Stimulated activated CD4-positive, alpha-beta T cell treated with anti-CD3 and anti-CD28 coated beads, TNF-alpha, amount 100 ng/mL, for 48 hours (primary cell): Measurements from ENCODE around the gene UNC13D.
"Not testable (repeated sequence)": the region's sequence is repeated elsewhere in the genome, so short reads cannot be mapped to it uniquely, and the experiment has no call there.

ENCODE experiments used
- DNase-seq, 3 donors: peaks; one replicate each; pipeline ENCODE4 v3.0.0-alpha.2; 2020; ENCODE audit warnings: low read depth in 3 of 3

Gene UNC13D

GRCh38 chr17:75843577-75844529 is at the start of gene UNC13D:
TSS of gene UNC13D (minus strand) at chr17:75844404. CDS start at chr17:75844337, 67 bp downstream.
- peak in 1 of 3 donors; percentile 49 for DNase-seq

DNA sequence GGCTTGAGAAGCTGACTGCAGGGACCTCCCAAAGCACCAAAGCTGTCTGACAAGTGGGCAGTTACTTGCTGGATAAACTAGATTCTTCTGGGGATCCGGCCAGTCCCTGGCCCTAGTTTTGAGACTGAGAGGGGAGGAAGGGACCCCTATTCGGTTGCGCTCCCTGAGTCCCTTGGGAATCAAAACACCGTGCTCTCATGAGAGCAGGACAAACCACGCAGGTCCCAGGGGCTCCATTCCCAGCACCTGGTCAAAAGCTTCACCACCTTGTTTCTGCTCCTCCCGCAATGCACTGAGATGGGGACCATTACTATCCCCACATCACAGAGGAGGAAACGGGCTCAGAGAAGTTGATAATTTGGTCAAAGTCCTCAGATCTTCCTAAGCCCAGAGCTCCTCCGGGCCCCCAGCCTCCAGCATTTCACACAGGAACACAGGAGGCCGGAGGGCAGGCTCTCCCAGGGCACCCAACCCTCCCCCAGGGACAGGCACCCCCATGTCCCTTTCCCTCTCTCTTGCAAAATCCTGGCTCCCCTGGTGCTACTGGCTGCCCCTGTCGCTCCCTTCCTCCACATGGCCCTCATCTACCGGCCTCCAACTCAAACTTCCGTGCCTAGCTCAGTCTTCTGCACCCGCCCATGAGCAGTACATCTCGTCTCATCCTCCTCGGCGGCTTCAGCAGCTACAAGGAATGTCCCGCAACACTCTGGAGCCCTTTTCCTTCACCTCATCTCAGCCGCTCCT is 49.3 kb upstream of the UNC13D start:
- DNase-seq, result no peak

- DNase-seq, result no peak
These were observed 48.5 kb upstream of the UNC13D start for GRCh38 chr17:75892556-75893224.

DNA sequence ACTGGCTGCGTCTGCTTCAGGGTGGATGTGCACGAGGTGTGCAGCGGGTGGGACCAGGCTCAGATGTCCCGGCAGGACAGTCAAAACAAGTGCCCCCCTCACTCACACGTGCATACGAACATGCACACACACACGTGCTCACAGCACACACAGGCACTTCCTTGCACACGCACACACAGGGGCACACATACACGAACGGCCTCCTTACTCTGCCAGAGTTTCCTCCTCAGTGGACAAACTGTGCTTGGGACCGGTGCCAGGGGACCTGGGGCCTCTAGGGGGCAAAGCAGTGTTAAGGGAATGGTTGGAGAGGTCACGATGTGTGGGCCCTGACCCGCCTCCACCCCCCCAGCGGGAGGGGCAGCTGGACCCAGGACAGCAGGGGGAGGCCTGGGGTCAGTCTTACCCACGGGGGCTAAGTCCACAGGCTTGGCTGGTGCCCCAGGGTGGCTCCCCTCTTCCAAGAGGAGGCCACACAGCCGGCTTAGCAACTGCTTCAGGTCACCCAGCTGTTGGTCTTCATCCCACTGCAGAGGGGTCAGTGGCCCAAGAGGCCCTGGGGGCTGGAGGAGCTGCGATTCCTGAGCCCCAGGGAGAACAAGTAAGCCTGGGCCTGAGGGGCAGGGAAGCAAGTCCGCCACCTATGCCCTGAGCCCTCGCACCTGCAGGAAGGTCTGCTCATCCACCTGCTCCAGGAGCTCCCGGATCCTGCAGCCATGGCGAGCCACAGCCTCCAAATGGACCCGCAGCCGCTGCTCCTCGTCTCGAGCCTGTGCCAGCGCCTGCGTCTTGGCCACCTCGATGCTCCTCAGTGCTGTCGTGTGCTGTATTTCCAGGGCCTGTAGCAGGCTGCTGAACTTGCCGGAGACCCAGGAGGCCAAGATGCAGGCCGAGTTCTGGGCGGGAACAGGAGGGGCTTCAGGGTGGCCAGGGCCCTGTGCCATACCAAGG is 47.7 kb upstream of the UNC13D start:
- DNase-seq, result no peak

DNA sequence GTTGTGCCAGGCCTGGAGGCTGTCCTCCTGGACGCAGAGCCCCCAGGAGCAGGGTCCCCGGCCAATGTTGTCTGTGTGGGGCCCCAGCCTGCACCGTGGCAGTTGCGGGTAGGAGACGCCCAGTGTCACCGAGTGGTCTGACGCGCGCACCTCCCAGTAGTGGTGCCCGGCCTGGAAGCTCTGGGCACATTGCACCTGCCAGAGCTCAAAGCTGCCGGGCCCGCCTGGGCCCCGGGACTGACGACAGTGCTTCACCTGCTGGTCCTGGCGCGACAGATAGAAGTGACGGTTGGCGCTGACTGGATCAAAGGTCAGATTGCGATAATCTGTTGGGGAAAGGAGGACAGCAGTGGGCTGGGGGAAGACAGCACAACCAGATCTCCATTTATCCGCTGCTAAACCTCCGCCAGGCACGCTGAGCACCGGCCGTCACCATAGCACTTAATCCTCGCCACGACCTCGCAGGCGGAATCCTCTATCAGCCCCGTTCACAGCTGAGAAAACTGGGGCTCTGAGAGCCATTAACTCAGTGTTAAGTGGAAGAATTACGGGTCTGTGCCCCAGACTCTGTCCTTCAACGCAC is 46.9 kb upstream of the UNC13D start:
- no peak for DNase-seq

GRCh38 chr17:75889454-75889853 is 45.2 kb upstream of the UNC13D start:
- no peak for DNase-seq

DNA sequence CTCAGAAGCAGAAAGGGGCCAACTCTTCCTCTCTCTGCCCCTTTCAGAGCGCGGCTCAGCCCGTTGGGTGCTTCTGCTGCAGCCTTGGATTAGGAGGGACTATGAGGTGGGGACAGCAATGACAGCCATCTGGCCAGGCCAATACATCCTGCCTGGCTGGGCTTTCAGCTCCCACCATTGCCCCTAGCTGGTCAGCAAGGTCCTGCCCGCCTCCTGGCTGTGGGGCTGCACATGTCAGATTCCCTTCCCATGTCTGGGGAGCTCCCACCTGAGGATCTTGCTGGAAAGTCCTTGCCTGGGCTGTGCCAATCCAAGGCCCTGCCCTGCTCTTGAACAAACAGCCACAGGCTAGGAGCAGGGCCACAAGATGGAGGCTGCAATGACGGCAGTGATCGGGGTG is 44.3 kb upstream of the UNC13D start:
- no peak for DNase-seq

DNA sequence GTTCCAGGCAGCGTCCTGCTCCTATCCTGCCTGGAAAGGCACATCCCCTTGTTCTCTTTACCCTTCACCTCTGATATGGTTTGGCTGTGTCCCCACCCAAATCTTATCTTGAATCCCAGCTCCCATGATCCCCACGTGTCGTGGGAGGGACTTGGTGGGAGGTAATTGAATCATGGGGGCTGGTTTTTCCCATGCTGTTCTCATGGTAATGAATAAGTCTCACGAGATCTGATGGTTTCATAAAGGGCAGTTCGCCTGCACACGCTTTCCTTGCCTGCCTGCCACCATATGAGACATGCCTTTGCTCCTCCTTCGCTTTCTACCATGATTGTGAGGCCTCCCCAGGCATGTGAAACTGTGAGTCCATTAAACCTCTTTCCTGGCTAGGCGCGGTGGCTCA is 41.7 kb upstream of the UNC13D start:
- not testable (repeated sequence) for DNase-seq

DNA sequence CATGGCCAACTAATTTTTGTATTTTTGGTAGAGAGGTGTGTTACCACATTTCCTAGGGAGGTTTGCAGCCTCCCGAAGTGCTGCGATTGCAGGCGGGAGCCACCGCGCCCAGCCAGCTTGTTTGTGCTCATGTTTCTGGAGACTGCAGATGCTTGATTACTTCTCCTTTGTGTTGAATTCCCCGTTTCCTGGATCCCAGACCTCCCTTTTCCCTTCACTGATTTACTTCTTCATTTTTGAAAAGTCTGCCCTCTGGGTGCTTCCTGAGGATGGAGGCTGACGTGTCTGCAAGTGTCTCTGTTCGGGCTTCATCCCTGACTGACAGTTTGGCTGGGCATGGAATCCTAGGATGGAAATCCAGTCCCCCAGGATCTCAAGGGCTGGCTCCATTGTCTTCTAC is 41.2 kb upstream of the UNC13D start:
- DNase-seq, result no peak

DNA sequence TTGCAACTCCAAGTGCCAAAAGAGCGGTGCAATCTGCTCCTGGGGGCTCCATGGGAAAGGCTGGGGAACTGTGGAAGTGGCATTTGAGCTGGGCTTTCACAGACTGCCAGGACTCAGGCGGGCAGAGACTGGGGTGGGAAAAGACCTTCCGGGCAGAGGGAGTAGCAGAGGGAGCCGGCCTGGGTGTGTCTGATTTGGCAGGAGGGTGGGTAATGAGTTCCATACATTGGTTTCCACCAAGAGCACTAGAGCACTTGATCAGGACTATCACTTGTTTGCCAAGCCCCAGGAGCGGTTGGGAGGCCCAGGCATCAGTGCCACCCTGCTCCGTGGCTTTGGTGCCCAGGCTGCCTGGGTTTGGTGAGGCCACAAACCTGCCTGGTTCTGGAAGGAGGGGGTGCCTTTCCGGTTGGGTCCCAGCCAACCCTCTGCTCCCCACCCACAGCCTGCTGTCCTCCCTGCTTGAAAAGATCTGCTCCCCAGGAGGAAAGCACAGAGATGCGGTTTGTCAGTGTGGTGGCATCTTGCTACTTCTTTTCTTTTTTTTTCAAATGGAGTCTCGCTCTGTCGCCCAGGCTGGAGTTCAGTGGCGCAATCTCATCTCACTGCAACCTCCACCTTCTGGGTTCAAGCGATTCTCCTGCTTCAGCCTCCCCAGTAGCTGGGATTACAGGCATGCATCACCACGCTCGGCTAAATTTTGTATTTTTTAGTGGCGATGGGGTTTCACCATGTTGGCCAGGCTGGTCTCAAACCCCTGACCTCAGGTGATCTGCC is 37.7 kb upstream of the UNC13D start:
- no peak for DNase-seq

- no peak for DNase-seq
These were observed 36.1 kb upstream of the UNC13D start for GRCh38 chr17:75880266-75880665.

DNA sequence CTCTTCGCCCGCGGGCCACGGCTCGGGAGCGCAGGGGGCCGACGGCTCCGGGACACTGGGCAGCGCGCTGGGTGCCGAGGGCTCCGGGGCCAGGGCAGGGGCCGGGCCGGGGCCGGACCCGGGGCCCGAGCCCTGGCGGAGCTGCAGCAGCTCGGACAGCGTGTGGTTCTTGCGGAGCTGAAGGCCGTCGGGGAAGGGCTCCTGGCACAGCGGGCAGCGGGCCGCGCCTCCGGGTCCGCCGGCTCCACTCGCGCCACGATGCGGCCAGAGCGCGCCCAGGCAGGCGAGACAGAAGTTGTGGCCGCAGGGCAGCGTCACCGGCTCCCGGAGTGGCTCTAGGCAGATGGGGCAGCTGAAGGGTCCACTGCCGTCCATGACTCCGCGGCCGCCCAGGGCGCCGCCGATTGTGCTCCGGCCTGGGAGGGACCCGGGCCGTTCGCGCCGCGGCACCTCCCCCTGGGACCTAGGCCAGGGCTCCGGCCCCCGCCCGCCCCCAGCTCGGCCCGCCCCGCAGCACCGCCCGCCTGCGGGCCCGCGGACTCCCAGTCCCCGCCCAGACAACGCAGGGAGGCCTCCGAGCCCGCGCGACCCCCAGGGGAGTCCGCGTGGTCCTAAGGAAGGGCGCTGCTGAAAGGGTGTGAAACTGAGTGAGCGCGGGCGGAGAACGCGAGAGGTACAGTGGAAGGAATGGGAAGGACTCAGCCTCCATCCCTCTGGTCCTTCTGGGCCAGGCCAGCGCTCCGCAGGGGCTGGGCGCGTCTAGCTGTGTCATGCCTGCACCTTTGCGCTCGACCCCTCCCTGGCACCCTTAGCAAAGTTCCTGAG is 34.2 kb upstream of the UNC13D start, which contains the start of gene TRIM47:
TSS of gene TRIM47 (minus strand) at position 408 of the 825 bp plus-strand sequence. CDS start at position 375, 33 bp downstream.
- no peak for DNase-seq

- DNase-seq, result peak in 2 of 3 donors; percentile 55 to 56
These were observed 33.6 kb upstream of the UNC13D start for GRCh38 chr17:75877752-75878173.

DNA sequence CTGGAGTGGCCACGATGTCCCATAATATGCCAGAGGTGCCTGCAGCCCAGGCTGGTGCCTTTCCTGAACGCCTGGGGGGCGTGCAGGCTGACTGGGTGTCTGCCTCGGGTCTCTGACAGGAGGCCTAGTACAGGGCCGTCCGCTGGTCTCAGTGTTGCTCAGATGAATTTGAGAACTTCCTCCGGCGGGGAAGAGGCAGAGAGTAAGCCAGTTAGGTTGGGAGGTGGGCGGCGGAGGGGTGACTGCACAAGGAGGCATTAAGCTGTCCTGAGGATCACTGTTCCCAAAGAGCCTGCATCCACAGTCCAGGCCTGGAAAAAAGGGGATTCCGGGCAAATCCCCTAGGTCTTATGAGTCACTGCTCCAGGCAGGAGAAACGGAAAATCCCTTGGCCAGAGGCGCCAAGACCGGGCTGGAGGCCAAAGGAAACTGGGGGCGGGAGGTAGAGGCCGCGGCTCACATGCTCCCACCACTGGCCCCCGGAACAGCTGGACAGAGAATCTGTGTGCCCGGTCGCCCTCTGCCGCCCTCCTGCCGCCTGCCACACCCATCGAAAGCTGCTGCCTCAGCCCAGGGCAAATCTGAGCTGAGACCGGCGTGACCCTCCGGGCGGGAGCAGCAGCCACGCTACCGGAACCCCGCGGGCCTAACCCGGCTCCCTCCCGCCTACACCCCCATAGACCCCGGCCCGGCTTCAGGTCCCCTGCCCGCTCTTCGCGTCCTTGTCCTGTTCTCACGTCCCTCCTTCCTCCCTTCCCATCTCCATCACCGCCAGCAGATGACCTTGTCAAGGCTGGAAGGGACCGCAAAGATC is 32.9 kb upstream of the UNC13D start:
- no peak for DNase-seq

DNA sequence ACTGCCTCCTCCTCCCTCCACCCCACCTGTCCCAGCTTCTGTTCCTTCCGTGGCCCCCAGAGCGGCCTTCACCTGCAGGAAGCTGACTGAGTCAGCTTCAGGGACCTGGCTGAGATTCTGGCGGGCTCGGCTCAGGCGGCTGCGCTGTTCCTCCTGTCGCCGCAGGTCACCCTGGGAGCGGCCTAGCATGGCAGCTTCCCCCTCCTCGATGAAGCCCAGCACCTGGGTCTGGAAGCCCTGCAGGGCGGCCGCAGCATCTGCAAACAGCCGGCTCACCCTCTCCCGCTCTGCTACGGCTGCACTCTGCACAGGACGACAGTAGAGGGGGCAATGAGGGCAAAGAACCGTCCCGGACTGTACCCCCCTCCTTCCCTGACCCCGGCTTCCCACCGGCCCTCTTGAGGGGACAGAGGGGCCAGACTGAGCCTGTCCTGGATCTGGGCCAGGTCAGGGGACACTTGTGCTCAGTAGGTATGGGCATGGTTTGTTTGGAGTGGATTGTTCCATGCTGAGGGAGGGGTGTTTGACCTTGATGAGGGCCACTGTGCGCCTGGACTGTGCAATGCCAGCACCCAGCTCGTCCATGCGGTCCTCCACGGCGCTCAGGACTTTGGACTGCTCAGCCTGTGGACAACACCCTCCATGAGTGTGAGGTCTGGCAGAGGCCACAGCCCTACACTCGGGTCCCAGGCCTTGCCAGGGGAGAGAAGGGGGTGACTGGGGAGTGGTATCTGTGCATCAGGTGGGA is 32.2 kb upstream of the UNC13D start:
- DNase-seq, result peak in 1 of 3 donors; percentile 64

- no peak for DNase-seq
These were observed 31.7 kb upstream of the UNC13D start for GRCh38 chr17:75875940-75876189.

DNA sequence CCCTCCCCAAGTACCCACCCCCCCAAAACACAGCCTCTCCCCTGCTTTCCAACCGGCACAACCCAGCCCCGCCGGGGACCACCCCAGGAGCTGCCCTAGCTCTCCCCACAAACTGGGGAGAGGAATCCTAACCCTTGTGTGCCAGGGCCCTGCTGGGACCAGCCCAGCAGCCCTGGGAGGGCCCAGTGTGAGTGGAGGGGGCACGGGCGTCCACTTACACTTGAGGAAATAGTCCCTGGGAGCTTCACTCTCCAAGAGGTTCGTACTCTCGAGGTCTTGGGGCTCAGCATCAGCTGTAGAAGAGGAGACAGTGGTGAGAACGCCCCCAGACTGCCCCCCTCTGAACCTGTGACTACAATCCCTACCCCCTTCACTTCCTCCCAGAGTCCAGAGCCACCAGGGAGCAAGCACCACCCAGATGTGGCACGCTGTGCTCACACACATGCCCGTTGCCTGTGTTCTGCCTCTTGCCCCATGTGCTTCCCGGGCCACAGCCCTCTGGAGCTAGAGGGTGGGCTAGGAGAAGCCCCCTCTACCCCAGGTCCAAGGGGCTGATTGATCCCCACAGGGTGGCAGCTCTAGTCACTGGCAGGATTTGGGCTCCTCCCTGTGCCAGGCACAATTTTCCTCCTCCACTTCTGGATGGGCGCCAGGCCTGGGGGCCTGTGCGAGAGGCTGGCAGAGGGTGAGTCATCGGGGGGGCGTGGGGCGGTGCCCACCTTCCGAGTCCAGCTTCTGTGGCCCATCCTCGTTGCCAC is 31.2 kb upstream of the UNC13D start:
- no peak for DNase-seq
